Ovary (tissue), 9 donors: ENCODE results near the gene EPG5. TPM values are rescaled to one million over a fixed set of nuclear protein-coding genes. Genes with fewer than 3 reads are reported as not detected.
"Not testable (repeated sequence)": the region's sequence is repeated elsewhere in the genome, so short reads cannot be mapped to it uniquely, and the experiment has no call there.

Experiments used
- DNase-seq, 5 donors: peaks; one replicate each; pipeline ENCODE4 v3.0.0-alpha.2; 2019 to 2020
- H3K27ac ChIP-seq, 2 donors: fragments of 200-600 bp; one replicate each; pipeline versions ENCODE4 v1.5.1 to v1.8.0; 2019 to 2022
- H3K27me3 ChIP-seq: fragments of 200-600 bp; one replicate; pipeline ENCODE4 v1.8.0; 2022
- H3K36me3 ChIP-seq: fragments of 200-600 bp; sonication (generic); one replicate; pipeline ENCODE4 v1.5.1; 2019
- H3K4me1 ChIP-seq: one replicate; pipeline ENCODE4 v1.8.1; 2013; ENCODE audit warnings: mild to moderate bottlenecking, moderate library complexity; ENCODE audit not compliant: insufficient read depth
- H3K4me3 ChIP-seq: fragments of 200-600 bp; sonication (generic); one replicate; pipeline ENCODE4 v1.5.1; 2017
- H3K9me3 ChIP-seq, 2 donors: fragments of 200-600 bp in 1 of 2; sonication (generic) in 1 of 2; one replicate each; pipeline versions ENCODE4 v1.5.1 to v1.8.1; 2013 to 2019; ENCODE audit warnings: mild to moderate bottlenecking in 1 of 2, moderate library complexity in 1 of 2
- CTCF ChIP-seq, 3 donors: fragments of 450-650 bp in 2 of 3; fragments of 200-600 bp in 1 of 3; IDR thresholded peaks; one replicate each; pipeline versions ENCODE4 v1.5.1 to v1.8.0; 2016 to 2022; ENCODE audit warnings: antibody characterized with exemption in 3 of 3, mild to moderate bottlenecking in 1 of 3
- EP300 ChIP-seq: sonication (generic); formaldehyde crosslinking; IDR thresholded peaks from one replicate; pipeline ENCODE4 v1.6.1; 2017; ENCODE audit warnings: antibody characterized with exemption
- POLR2A ChIP-seq: fragments of 450-650 bp; IDR thresholded peaks from one replicate; pipeline ENCODE4 v1.6.1; 2017; ENCODE audit warnings: antibody characterized with exemption, mild to moderate bottlenecking, moderate library complexity
- WGBS, 3 donors: extraction: QIAGEN DNeasy Blood & Tissue Kit in 1 of 3; methylation state at CpG; one replicate each; pipeline versions ENCODE4 v1.1.5 to v1.1.7; 2013 to 2017; 5-methylcytosine and 5-hydroxymethylcytosine counted together
- intact Hi-C, 4 donors: fragments of 100-400 bp; cut with DNase I; formaldehyde crosslinking; loops; one replicate each; pipeline versions ENCODE4 v1.11.0 to v1.15.1; 2022 to 2023
- polyA plus RNA-seq, 2 donors: library from polyadenylated mRNA; stranded (reverse); fragments of 200-250 nt in 1 of 2; fragments of 350-450 nt in 1 of 2; fragmentation: Illumina TruSeq in 1 of 2; extraction: RNeasy Lipid Tissue Mini Kit (QIAGEN cat#74804) in 1 of 2; gene quantifications; one replicate each; pipeline ENCODE4 v1.2.3, GENCODE V29; 2013 to 2014
- total RNA-seq, 7 donors: library from RNA; depleted of rRNA in 2 of 7; stranded (reverse); fragments of >200 nt in 2 of 7; fragmentation: NEBNext Ultra II Directional in 3 of 7; extraction: Animal tissue kit (Norgen Biotek cat#: 25700) in 3 of 7; gene quantifications; one replicate each; pipeline versions ENCODE4 v1.1.0 to v1.2.4, GENCODE V29; 2016 to 2023
- donor health status: DM: no; HTN: no; CAD: no; lungs with moderate emphysema.
- donor health status: DM: no; HTN: no; CAD: no.
- donor health status: Bipolar disorder and iron deficiency.
- donor health status: DM: yes; HTN: yes; CAD: no.
- donor health status: DM: no; HTN: no; CAD: no.
- donor health status: DM: yes; HTN: yes; CAD: no.

EPG5 gene
- total and polyA plus RNA-seq, 9 donors: 8.9 to 28.4 (median 21.2) TPM

- TF ChIP-seq EP300: no peak
- H3K4me1 ChIP-seq: no peaks in the 10 kb centered on the region
- H3K4me3 ChIP-seq: no peak within 1 kb of the TSS
- H3K27me3 ChIP-seq: no peaks in the 10 kb centered on the region
- H3K27ac ChIP-seq: no peak within 1 kb of the TSS
- intact Hi-C loops: no loop called here
- 80 to 90% (median 85%) methylated on average over 12 of the region's 12 CpGs for WGBS, 3 donors
- H3K9me3 ChIP-seq: no peaks in the 10 kb centered on the region
- no peaks in the 10 kb centered on the region for H3K36me3 ChIP-seq
- DNase-seq: no peak
These were observed 141.7 kb downstream of the EPG5 start, which contains the start of gene SIGLEC15 for GRCh38 chr18:45825258-45826044. Gene SIGLEC15 (plus strand): TSS chr18:45825675. CDS start chr18:45825729, 54 bp downstream.

GRCh38 chr18:45821711-45822110, 145.4 kb downstream of the EPG5 start:
- Histone ChIP-seq H3K36me3 (no peaks in the 10 kb centered on the region), H3K4me1 (no peaks in the 10 kb centered on the region), H3K27me3 (no peaks in the 10 kb centered on the region), H3K27ac (no peak overlapping the region), H3K9me3 (no peaks in the 10 kb centered on the region), H3K4me3 (no peak overlapping the region)
- DNase-seq: no peak
- intact Hi-C loops: no loop called here
- 74 to 80% (median 79%) methylated on average over 1 of the region's 1 CpG for WGBS, 3 donors
- TF ChIP-seq CTCF (IDR thresholded peaks at IDR 0.05): no peak
- no peak for TF ChIP-seq EP300
- no peak for TF ChIP-seq POLR2A

- Histone ChIP-seq H3K4me3 (no peak overlapping the region), H3K9me3 (no peaks in the 10 kb centered on the region), H3K27ac (no peak overlapping the region), H3K27me3 (no peaks in the 10 kb centered on the region), H3K4me1 (no peaks in the 10 kb centered on the region), H3K36me3 (no peaks in the 10 kb centered on the region)
- no peak for DNase-seq
- WGBS, 3 donors: 91 to 96% (median 92%) methylated on average over 2 of the region's 2 CpGs
- intact Hi-C loops: no loop called here
- TF ChIP-seq EP300: no peak
- no peak for TF ChIP-seq POLR2A
- no peak for TF ChIP-seq CTCF (IDR thresholded peaks at IDR 0.05)
These were observed 146.1 kb downstream of the EPG5 start for GRCh38 chr18:45821026-45821425.

GRCh38 chr18:45820106-45820745, 146.9 kb downstream of the EPG5 start:
- 73 to 80% (median 73%) methylated on average over 3 of the region's 3 CpGs for WGBS, 3 donors
- H3K4me3 ChIP-seq: no peak overlapping the region
- H3K27ac ChIP-seq: no peak overlapping the region
- H3K9me3 ChIP-seq: no peaks in the 10 kb centered on the region
- H3K36me3 ChIP-seq: no peaks in the 10 kb centered on the region
- no peaks in the 10 kb centered on the region for H3K27me3 ChIP-seq
- H3K4me1 ChIP-seq: no peaks in the 10 kb centered on the region
- intact Hi-C loops: no loop called here
- TF ChIP-seq CTCF (IDR thresholded peaks at IDR 0.05): no peak
- no peak for TF ChIP-seq EP300
- TF ChIP-seq POLR2A: no peak
- DNase-seq: no peak

GRCh38 chr18:45818765-45819164, 148.4 kb downstream of the EPG5 start:
- H3K4me1 ChIP-seq, H3K27ac ChIP-seq, DNase-seq, H3K9me3 ChIP-seq, H3K4me3 ChIP-seq, intact Hi-C loops, H3K27me3 ChIP-seq, H3K36me3 ChIP-seq: not testable (repeated sequence)
- 67 to 88% (median 75%) methylated on average over 8 of the region's 8 CpGs for WGBS, 3 donors
